Mesendoderm (in vitro differentiated cells): ENCODE results near the gene SPAG6.

Experiments used
- DNase-seq: peaks from one replicate; pipeline ENCODE4 v3.0.0; 2013
- H2AK5ac ChIP-seq: 2 replicates; pipeline ENCODE4 v1.6.1; 2013; ENCODE audit warnings: low read length, inconsistent platforms
- H2BK120ac ChIP-seq: 2 replicates; pipeline ENCODE4 v1.6.1; 2013; ENCODE audit warnings: low read depth, mild to moderate bottlenecking, low read length, moderate library complexity, mixed read lengths
- H2BK15ac ChIP-seq: replicated peaks from 2 replicates; pipeline ENCODE4 v1.6.1; 2013; ENCODE audit warnings: low read depth, mild to moderate bottlenecking, moderate library complexity
- H2BK5ac ChIP-seq: 2 replicates; pipeline ENCODE4 v1.6.1; 2013; ENCODE audit warnings: low read length, inconsistent platforms
- H3K18ac ChIP-seq: 2 replicates; pipeline ENCODE4 v1.6.1; 2013; ENCODE audit warnings: mild to moderate bottlenecking, low read length, mixed read lengths
- H3K23ac ChIP-seq: one replicate; pipeline ENCODE4 v1.6.1; 2013; ENCODE audit warnings: low read length
- H3K27ac ChIP-seq: 2 replicates; pipeline ENCODE4 v1.5.1; 2013; ENCODE audit warnings: low read depth, mild to moderate bottlenecking, inconsistent platforms, low read length, moderate library complexity
- H3K27me3 ChIP-seq: 2 replicates; pipeline ENCODE4 v1.6.1; 2013; ENCODE audit warnings: low read length, control low read depth, mild to moderate bottlenecking, inconsistent platforms; ENCODE audit not compliant: insufficient read depth, poor library complexity
- H3K36me3 ChIP-seq: 2 replicates; pipeline ENCODE4 v1.6.1; 2013; ENCODE audit warnings: low read length, inconsistent platforms; ENCODE audit not compliant: control insufficient read depth, insufficient read depth
- H3K4ac ChIP-seq: one replicate; pipeline ENCODE4 v1.6.1; 2013; ENCODE audit warnings: low read depth, mild to moderate bottlenecking, low read length, moderate library complexity
- H3K4me1 ChIP-seq: 2 replicates; pipeline ENCODE4 v1.6.1; 2013; ENCODE audit warnings: low read depth, low read length, inconsistent platforms; ENCODE audit not compliant: control insufficient read depth
- H3K4me2 ChIP-seq: 2 replicates; pipeline ENCODE4 v1.6.1; 2013; ENCODE audit warnings: low read length
- H3K4me3 ChIP-seq: 2 replicates; pipeline ENCODE4 v1.5.1; 2013; ENCODE audit warnings: mild to moderate bottlenecking, low read length
- H3K56ac ChIP-seq: one replicate; pipeline ENCODE4 v1.6.1; 2013; ENCODE audit warnings: low read length
- H3K79me1 ChIP-seq: 2 replicates; pipeline ENCODE4 v1.6.1; 2013; ENCODE audit warnings: low read length, inconsistent platforms
- H3K79me2 ChIP-seq: 2 replicates; pipeline ENCODE4 v1.6.1; 2013; ENCODE audit warnings: mild to moderate bottlenecking, low read length; ENCODE audit not compliant: control insufficient read depth, insufficient read depth
- H3K9ac ChIP-seq: 2 replicates; pipeline ENCODE4 v1.6.1; 2013; ENCODE audit warnings: low read length, inconsistent platforms
- H4K5ac ChIP-seq: one replicate; pipeline ENCODE4 v1.6.1; 2013; ENCODE audit warnings: low read length
- H4K8ac ChIP-seq: one replicate; pipeline ENCODE4 v1.6.1; 2013; ENCODE audit warnings: low read depth, mild to moderate bottlenecking, control low read depth, low read length, moderate library complexity
- WGBS: extraction: QIAGEN DNeasy Blood & Tissue Kit; methylation state at CpG from one replicate; pipeline ENCODE4 v1.1.7; 2013; ENCODE audit warnings: low lambda C conversion rate, missing lambda C conversion rate; ENCODE audit not compliant: insufficient coverage; ENCODE audit errors: extremely low coverage; 5-methylcytosine and 5-hydroxymethylcytosine counted together

The SPAG6 gene

DNA sequence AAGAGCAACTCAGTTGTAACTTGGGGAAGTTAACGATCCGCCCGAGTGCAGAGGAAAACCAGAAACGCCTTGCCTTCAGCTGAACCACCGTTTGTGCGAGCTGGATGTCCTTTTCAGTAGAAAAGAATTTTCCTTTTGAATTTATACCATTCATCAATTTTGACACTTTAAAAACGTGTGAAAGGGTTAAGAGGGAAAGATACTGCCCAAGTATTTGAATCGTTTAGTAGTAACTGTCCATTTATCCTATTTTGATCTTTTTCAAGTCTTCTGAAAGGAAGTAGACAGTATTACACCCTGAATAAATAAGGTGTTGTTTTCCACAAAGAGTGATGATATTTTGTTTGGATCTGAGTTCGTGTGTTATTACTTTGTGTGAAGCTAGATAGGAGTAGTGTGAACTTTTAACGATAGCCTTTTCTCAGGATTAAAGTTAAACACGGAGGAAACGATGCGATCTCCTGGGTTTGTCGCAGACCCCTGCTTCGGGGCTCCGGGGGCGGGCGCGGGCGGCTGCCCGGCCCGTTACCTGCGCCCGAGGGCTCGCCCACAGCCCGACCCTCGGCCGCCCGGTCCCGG lies 25.2 kb upstream of the SPAG6 start:
- H3K4me1 ChIP-seq = peaks cover 4% of the 10 kb centered on the region
- no peak overlapping the region for H2BK5ac ChIP-seq
- no peaks in the 10 kb centered on the region for H3K36me3 ChIP-seq
- no peak overlapping the region for H3K4ac ChIP-seq
- no peak overlapping the region for H3K56ac ChIP-seq
- H2BK120ac ChIP-seq = no peak overlapping the region
- no peaks in the 10 kb centered on the region for H3K79me1 ChIP-seq
- H2AK5ac ChIP-seq = no peak overlapping the region
- H3K23ac ChIP-seq = no peak overlapping the region
- H3K4me2 ChIP-seq = peak overlapping the region; percentile 27
- no peaks in the 10 kb centered on the region for H3K79me2 ChIP-seq
- no peak for DNase-seq
- WGBS = no CpG with 5 or more reads among the region's 30 CpGs
- H3K4me3 ChIP-seq = no peak overlapping the region
- peak overlapping the region; percentile 99 for H3K18ac ChIP-seq
- H4K5ac ChIP-seq = no peak overlapping the region
- H4K8ac ChIP-seq = no peak overlapping the region
- no peak overlapping the region for H3K9ac ChIP-seq
- H3K27me3 ChIP-seq = peaks cover 32% of the 10 kb centered on the region
- H2BK15ac ChIP-seq = peak overlapping the region; percentile 92
- H3K27ac ChIP-seq = no peak overlapping the region

DNA sequence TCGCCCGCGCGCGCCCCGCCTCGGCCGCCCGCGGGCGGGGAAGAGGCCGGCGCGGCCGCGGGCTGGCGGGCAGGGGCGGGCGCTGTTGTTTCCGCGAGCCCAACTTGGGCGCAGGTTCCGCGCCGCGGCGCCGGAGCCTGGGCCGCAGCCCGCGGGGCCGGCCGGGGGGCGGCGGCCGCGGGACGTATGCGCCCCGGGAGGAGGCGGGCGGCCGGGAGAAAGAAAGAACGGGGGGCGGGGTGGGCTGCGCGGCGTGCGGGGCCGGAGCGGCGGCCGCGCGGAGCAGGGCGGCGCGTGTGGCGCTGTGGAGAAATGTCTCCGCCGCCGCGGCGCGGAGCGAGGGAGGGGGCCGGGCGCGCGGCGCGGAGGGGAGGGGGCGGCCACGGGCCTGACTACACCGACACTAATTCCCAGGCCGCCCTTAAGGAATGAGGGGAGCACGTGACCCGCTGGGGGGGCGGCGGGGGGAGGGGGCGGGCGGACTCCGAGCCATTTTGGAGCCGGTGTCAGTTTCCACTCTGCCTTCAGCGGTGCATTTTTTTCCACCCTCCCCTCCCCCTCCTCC lies 24.6 kb upstream of the SPAG6 start, which contains the start of gene BMI1:
Gene BMI1, plus strand, starts transcription at position 509 of the 565 bp plus-strand sequence. CDS start 5,351 bp downstream, outside the sequence.
- peak within 1 kb of the TSS; percentile 90 for H3K56ac ChIP-seq
- H3K36me3 ChIP-seq = no peaks in the 10 kb centered on the region
- peak; percentile 73 for DNase-seq
- H2BK5ac ChIP-seq = no peak within 1 kb of the TSS
- peak within 1 kb of the TSS; percentile 41 for H3K4me2 ChIP-seq
- no CpG with 5 or more reads among the region's 85 CpGs for WGBS
- H3K4me3 ChIP-seq = peak within 1 kb of the TSS; percentile 50
- H3K79me2 ChIP-seq = no peaks in the 10 kb centered on the region
- peak within 1 kb of the TSS; percentile 86 for H4K8ac ChIP-seq
- peaks cover 5% of the 10 kb centered on the region for H3K4me1 ChIP-seq
- no peak within 1 kb of the TSS for H2AK5ac ChIP-seq
- H3K79me1 ChIP-seq = no peaks in the 10 kb centered on the region
- no peak within 1 kb of the TSS for H3K27ac ChIP-seq
- peak within 1 kb of the TSS; percentile 73 for H3K9ac ChIP-seq
- no peak within 1 kb of the TSS for H4K5ac ChIP-seq
- peak within 1 kb of the TSS; percentile 99 for H3K18ac ChIP-seq
- peaks cover 30% of the 10 kb centered on the region for H3K27me3 ChIP-seq
- peak within 1 kb of the TSS; percentile 96 for H2BK120ac ChIP-seq
- H3K23ac ChIP-seq = no peak within 1 kb of the TSS
- H3K4ac ChIP-seq = peak within 1 kb of the TSS; percentile 92
- peak within 1 kb of the TSS; percentile 92 for H2BK15ac ChIP-seq

DNA sequence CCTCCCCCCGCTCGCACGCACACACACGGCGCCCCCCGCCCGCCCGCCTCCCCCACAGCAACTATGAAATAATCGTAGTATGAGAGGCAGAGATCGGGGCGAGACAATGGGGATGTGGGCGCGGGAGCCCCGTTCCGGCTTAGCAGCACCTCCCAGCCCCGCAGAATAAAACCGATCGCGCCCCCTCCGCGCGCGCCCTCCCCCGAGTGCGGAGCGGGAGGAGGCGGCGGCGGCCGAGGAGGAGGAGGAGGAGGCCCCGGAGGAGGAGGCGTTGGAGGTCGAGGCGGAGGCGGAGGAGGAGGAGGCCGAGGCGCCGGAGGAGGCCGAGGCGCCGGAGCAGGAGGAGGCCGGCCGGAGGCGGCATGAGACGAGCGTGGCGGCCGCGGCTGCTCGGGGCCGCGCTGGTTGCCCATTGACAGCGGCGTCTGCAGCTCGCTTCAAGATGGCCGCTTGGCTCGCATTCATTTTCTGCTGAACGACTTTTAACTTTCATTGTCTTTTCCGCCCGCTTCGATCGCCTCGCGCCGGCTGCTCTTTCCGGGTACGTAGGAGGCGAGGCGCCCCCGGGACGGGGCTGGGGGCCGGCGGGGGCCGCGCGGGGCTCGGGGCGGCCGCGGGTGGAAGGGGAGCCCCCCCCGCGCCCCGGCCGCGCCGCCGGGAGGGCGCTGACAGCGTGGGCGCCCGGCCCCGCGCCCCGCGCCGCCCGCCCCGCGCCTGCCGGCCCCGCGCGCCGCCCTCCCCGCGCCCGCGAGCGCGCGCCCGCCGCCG lies 24.0 kb upstream of the SPAG6 start:
- peak overlapping the region; percentile 97 for H3K18ac ChIP-seq
- peak overlapping the region; percentile 90 for H3K56ac ChIP-seq
- DNase-seq = peak; percentile 83
- H3K79me1 ChIP-seq = no peaks in the 10 kb centered on the region
- H3K9ac ChIP-seq = peak overlapping the region; percentile 73
- no peak overlapping the region for H4K5ac ChIP-seq
- peak overlapping the region; percentile 50 for H3K4me3 ChIP-seq
- no peak overlapping the region for H3K27ac ChIP-seq
- peak overlapping the region; percentile 92 for H3K4ac ChIP-seq
- H3K4me2 ChIP-seq = peak overlapping the region; percentile 30
- H2BK120ac ChIP-seq = peak overlapping the region; percentile 65
- no peak overlapping the region for H2BK5ac ChIP-seq
- peaks cover 5% of the 10 kb centered on the region for H3K4me1 ChIP-seq
- H4K8ac ChIP-seq = no peak overlapping the region
- no peak overlapping the region for H2AK5ac ChIP-seq
- H2BK15ac ChIP-seq = no peak overlapping the region
- no peaks in the 10 kb centered on the region for H3K36me3 ChIP-seq
- WGBS = no CpG with 5 or more reads among the region's 114 CpGs
- peaks cover 31% of the 10 kb centered on the region for H3K27me3 ChIP-seq
- no peaks in the 10 kb centered on the region for H3K79me2 ChIP-seq
- no peak overlapping the region for H3K23ac ChIP-seq

DNA sequence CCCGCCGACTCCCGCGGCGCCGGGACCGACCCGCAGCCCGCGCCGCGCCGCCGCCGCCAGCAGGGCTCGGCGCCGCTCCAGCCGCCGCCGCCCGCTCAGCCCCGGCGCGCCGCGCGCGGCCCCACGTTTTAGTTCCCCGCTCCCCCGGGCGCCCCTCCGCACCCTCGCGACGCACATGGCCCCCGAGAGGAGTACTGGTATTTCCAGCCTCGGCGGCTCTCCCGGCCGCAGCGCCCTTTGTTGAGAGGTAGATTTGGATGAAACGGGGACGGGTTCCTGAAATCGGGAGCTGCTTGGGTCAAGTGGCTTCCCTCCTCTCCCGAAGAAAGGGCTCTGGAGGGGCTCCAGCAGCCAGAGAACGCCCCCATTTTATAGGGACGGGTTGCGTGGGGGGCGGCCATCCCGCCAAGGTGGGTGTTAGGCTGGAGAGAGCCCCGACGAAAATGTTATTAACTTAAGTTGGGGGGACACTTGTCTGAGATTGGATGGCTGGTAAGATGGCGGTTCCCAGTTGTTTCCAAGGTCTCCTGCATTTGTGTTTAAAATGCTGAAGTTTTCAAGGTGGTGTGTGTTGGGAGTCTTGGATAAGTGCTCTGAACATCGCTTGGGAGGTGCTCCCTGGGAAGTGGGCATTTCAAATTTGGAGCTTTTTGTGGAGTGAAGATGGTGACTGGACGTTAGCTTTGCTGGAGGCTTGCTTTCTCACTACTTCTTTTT lies 23.2 kb upstream of the SPAG6 start:
- peak overlapping the region; percentile 97 for H3K18ac ChIP-seq
- peaks cover 5% of the 10 kb centered on the region for H3K4me1 ChIP-seq
- H3K79me1 ChIP-seq = no peaks in the 10 kb centered on the region
- H3K56ac ChIP-seq = peak overlapping the region; percentile 79
- H3K79me2 ChIP-seq = no peaks in the 10 kb centered on the region
- H4K8ac ChIP-seq = no peak overlapping the region
- H2BK5ac ChIP-seq = no peak overlapping the region
- peaks cover 33% of the 10 kb centered on the region for H3K27me3 ChIP-seq
- H2BK15ac ChIP-seq = peak overlapping the region; percentile 23
- peak overlapping the region; percentile 44 for H3K4me3 ChIP-seq
- no peak overlapping the region for H2AK5ac ChIP-seq
- no CpG with 5 or more reads among the region's 57 CpGs for WGBS
- H4K5ac ChIP-seq = no peak overlapping the region
- no peak for DNase-seq
- H3K9ac ChIP-seq = peak overlapping the region; percentile 57
- no peaks in the 10 kb centered on the region for H3K36me3 ChIP-seq
- H3K4me2 ChIP-seq = peak overlapping the region; percentile 41
- H2BK120ac ChIP-seq = peak overlapping the region; percentile 65
- H3K23ac ChIP-seq = no peak overlapping the region
- no peak overlapping the region for H3K27ac ChIP-seq
- H3K4ac ChIP-seq = peak overlapping the region; percentile 92

DNA sequence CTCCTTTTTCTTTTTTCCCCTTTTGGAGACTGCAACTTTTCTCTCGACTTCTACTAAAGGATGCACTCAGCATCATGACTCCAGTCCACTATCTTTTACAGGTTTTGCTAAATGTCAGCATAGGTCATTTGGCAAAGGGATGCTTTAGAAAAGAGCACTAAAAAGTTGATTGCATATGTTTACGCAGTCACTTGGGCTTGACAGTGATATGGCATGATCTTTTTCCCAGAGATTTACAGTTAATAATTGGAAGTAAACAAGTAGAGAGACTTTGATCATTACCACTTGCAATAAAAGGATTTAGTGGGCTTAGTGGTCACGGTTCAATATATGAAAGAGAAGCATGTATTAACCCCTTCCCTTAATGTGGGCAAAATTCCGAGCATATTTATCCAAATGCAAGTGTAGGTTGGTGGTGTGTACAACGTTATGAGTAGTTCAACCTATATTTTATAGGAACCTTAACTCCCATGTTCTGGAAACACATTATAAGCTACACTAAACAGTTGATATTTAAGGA lies 22.6 kb upstream of the SPAG6 start:
- H3K4me2 ChIP-seq = peak overlapping the region; percentile 41
- no peaks in the 10 kb centered on the region for H3K79me1 ChIP-seq
- H4K8ac ChIP-seq = no peak overlapping the region
- no peak overlapping the region for H3K18ac ChIP-seq
- no peak overlapping the region for H2AK5ac ChIP-seq
- WGBS = no CpG with 5 or more reads among the region's 5 CpGs
- no peaks in the 10 kb centered on the region for H3K36me3 ChIP-seq
- no peak overlapping the region for H3K27ac ChIP-seq
- no peak overlapping the region for H3K4me3 ChIP-seq
- no peak overlapping the region for H2BK15ac ChIP-seq
- no peaks in the 10 kb centered on the region for H3K79me2 ChIP-seq
- H3K9ac ChIP-seq = peak overlapping the region; percentile 57
- peaks cover 33% of the 10 kb centered on the region for H3K27me3 ChIP-seq
- no peak overlapping the region for H3K4ac ChIP-seq
- DNase-seq = no peak
- no peak overlapping the region for H2BK120ac ChIP-seq
- H3K56ac ChIP-seq = no peak overlapping the region
- no peak overlapping the region for H3K23ac ChIP-seq
- H3K4me1 ChIP-seq = peaks cover 5% of the 10 kb centered on the region
- no peak overlapping the region for H4K5ac ChIP-seq
- H2BK5ac ChIP-seq = no peak overlapping the region
